Type B pancreatic cell (in vitro differentiated cells): Measurements from ENCODE around the gene CYTIP. TPM values are rescaled to one million over a fixed set of nuclear protein-coding genes. Genes with fewer than 3 reads are reported as not detected.

ENCODE experiments used
- DNase-seq: peaks from one replicate; pipeline ENCODE4 v3.0.0; 2021; ENCODE audit warnings: mixed read lengths; ENCODE audit not compliant: unreplicated experiment; ENCODE audit errors: extremely low spot score
- H3K27ac Mint-ChIP-seq: 2 replicates; pipeline ENCODE4 v1.8.0; 2021; ENCODE audit warnings: mild to moderate bottlenecking, mixed read lengths
- H3K27me3 Mint-ChIP-seq: 2 replicates; pipeline ENCODE4 v1.8.0; 2021; ENCODE audit warnings: mixed read lengths
- H3K36me3 Mint-ChIP-seq: 2 replicates; pipeline ENCODE4 v1.8.0; 2021; ENCODE audit warnings: mixed read lengths
- H3K4me1 Mint-ChIP-seq: one replicate; pipeline ENCODE4 v1.8.0; 2021; ENCODE audit warnings: mixed read lengths; ENCODE audit not compliant: unreplicated experiment
- H3K4me3 Mint-ChIP-seq: 2 replicates; pipeline ENCODE4 v1.8.0; 2021; ENCODE audit warnings: mild to moderate bottlenecking, mixed read lengths
- H3K9me3 Mint-ChIP-seq: 2 replicates; pipeline ENCODE4 v1.8.0; 2021; ENCODE audit warnings: mixed read lengths
- CTCF ChIP-seq: fragments of 200-600 bp; sonication (generic); conservative IDR thresholded peaks from 2 replicates; pipeline ENCODE4 v1.5.0; 2021; ENCODE audit warnings: antibody characterized with exemption, mild to moderate bottlenecking
- total RNA-seq: library from RNA; stranded (reverse); gene quantifications from 2 replicates; pipeline ENCODE4 v1.2.1, GENCODE V29; 2021; ENCODE audit warnings: low replicate concordance

Gene CYTIP
- total RNA-seq, 1 donor from 2014 or later, result 0.51 TPM

- no peak for DNase-seq
- Mint-ChIP-seq H3K27me3 (no peaks in the 10 kb centered on the region), H3K9me3 (no peaks in the 10 kb centered on the region), H3K27ac (no peak overlapping the region), H3K4me1 (no peaks in the 10 kb centered on the region), H3K4me3 (no peak overlapping the region), H3K36me3 (no peaks in the 10 kb centered on the region)
- TF ChIP-seq CTCF, result no peak
Measured at GRCh38 chr2:157469726-157470125, 25.8 kb upstream of the CYTIP start.

DNA sequence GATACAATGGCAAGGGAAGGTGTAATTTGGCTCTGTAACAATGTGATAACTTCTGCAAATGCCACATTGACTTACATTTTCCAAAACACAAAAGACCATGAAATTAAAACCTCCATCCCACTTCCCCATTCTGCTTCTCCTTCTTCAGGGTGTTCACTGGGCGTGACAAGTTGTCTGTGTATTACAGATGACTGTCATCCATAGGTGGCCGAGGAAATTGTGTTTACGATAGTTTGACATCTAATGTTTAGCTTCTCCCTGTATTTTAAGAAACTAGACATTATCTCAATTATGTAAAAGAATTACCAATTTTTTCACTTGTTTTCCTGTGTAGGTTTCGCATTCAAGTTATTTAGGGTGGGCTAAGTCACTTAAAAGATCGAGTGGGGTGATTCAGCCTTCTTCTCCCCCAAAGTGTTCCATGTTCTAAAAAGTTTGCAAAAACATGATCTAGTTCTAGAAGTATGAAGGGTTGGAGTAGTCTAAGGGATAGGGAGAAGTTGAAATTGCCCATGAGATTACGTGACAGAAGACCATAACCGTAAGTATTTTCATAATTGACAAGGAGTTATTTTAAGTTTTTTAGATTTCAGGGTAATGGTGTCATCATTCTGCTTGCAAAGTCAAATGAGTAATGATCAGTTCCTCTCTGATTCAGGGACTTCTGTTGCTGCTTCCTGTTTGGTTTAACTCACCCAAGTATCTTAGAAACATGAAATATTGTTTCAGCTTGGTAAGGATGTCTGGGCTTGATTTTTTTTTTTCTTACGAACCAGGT, 25.2 kb upstream of the CYTIP start:
- no peaks in the 10 kb centered on the region for H3K27me3 Mint-ChIP-seq
- H3K9me3 Mint-ChIP-seq, result no peaks in the 10 kb centered on the region
- H3K4me1 Mint-ChIP-seq, result no peaks in the 10 kb centered on the region
- H3K36me3 Mint-ChIP-seq, result no peaks in the 10 kb centered on the region
- no peak overlapping the region for H3K4me3 Mint-ChIP-seq
- H3K27ac Mint-ChIP-seq, result no peak overlapping the region
- TF ChIP-seq CTCF, result no peak
- no peak for DNase-seq

DNA sequence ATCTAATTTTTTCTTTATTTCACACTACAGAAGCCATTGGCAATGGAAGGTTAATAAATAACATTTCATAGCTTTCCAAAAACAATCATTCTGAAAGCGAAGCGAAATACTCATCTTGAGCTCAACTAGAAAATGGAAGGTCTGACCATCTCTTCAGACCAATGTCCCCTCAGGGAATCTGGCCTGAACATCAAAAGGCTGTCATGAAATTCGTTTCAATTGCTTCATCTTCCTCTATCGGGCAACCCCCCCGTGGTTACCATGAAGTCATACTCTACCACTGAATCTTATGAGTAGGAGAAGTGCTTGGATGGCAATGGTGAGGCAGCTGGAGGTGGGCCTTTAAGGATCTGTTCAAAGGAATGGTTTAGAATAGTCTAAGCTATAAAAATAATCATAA, 22.9 kb upstream of the CYTIP start:
- no peaks in the 10 kb centered on the region for H3K9me3 Mint-ChIP-seq
- no peaks in the 10 kb centered on the region for H3K27me3 Mint-ChIP-seq
- no peaks in the 10 kb centered on the region for H3K36me3 Mint-ChIP-seq
- H3K27ac Mint-ChIP-seq, result no peak overlapping the region
- no peak overlapping the region for H3K4me3 Mint-ChIP-seq
- no peak for DNase-seq
- H3K4me1 Mint-ChIP-seq, result no peaks in the 10 kb centered on the region
- TF ChIP-seq CTCF, result no peak

DNA sequence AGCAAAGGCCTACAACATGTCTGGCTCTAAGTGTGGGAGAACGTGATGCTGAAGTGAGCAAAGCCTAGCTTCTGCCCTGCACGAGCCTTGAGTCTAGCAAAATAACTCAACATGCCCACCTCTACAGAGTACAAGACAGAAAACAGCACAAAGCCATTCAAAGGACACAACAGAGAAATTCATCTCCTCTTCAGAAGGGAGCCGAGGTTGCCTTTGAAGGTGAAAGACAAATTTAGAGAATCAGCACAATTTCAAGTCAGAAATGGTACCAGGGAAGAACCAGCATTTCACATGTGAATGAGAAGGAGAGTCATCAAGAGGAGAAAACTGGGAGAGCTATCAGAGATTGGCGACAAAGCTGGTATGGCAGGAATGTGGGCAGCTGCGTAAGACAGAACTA, 21.7 kb upstream of the CYTIP start:
- peaks cover 5% of the 10 kb centered on the region for H3K4me1 Mint-ChIP-seq
- no peak overlapping the region for H3K4me3 Mint-ChIP-seq
- H3K9me3 Mint-ChIP-seq, result no peaks in the 10 kb centered on the region
- TF ChIP-seq CTCF, result no peak
- H3K27me3 Mint-ChIP-seq, result no peaks in the 10 kb centered on the region
- no peak for DNase-seq
- no peaks in the 10 kb centered on the region for H3K36me3 Mint-ChIP-seq
- no peak overlapping the region for H3K27ac Mint-ChIP-seq

GRCh38 chr2:157463002-157463401, 19.1 kb upstream of the CYTIP start:
- Mint-ChIP-seq H3K27ac (no peak overlapping the region), H3K36me3 (no peaks in the 10 kb centered on the region), H3K4me3 (no peak overlapping the region), H3K27me3 (peaks cover 2% of the 10 kb centered on the region), H3K4me1 (peaks cover 15% of the 10 kb centered on the region), H3K9me3 (no peaks in the 10 kb centered on the region)
- no peak for DNase-seq
- TF ChIP-seq CTCF, result no peak
